Urothelium cell line (cell line): ENCODE data around the gene LAMTOR4.
"Not testable (repeated sequence)": the region's sequence is repeated elsewhere in the genome, so short reads cannot be mapped to it uniquely, and the experiment has no call there.

Experiments
- DNase-seq: peaks from one replicate; pipeline ENCODE4 v3.0.0; 2011; ENCODE audit warnings: low spot score, mixed read lengths
- FAIRE-seq: peaks from 2 replicates; lab custom pipeline; 2011; peaks lifted over from hg19 to GRCh38; lab: Jason Lieb, UNC

LAMTOR4 gene

GRCh38 chr7:100122067-100122466 is 26.7 kb upstream of the LAMTOR4 start:
- FAIRE-seq = no peak
- DNase-seq = no peak

GRCh38 chr7:100122568-100122967 is 26.1 kb upstream of the LAMTOR4 start:
- FAIRE-seq (no peak), DNase-seq (no peak)

- DNase-seq (no peak), FAIRE-seq (no peak)
These were observed 24.2 kb upstream of the LAMTOR4 start for GRCh38 chr7:100124301-100125230.

- DNase-seq = no peak
- FAIRE-seq = no peak
These were observed 22.3 kb upstream of the LAMTOR4 start for GRCh38 chr7:100126239-100126930.

GRCh38 chr7:100126931-100127865 is 21.5 kb upstream of the LAMTOR4 start, which contains the start of gene MBLAC1:
Gene MBLAC1 (plus strand): TSS chr7:100126967. CDS start chr7:100127396, 429 bp downstream.
- FAIRE-seq = peak; percentile 89
- peak; percentile 96 for DNase-seq

GRCh38 chr7:100127866-100128636 is 20.7 kb upstream of the LAMTOR4 start:
- DNase-seq (peak; percentile 54), FAIRE-seq (no peak)

- DNase-seq (no peak), FAIRE-seq (no peak)
These were observed 20.1 kb upstream of the LAMTOR4 start for GRCh38 chr7:100128637-100128963.

GRCh38 chr7:100130220-100130607 is 18.5 kb upstream of the LAMTOR4 start:
- FAIRE-seq, DNase-seq: not testable (repeated sequence)

- peak; percentile 79 for DNase-seq
These were observed 17.9 kb upstream of the LAMTOR4 start for GRCh38 chr7:100130608-100131453.

GRCh38 chr7:100132126-100132525 is 16.6 kb upstream of the LAMTOR4 start:
- no peak for FAIRE-seq
- DNase-seq = no peak

More at GRCh38 chr7:100130608-100131453, 17.9 kb upstream of the LAMTOR4 start:
- no peak for FAIRE-seq

- FAIRE-seq (peak; percentile 95), DNase-seq (peak; percentile 87)
These were observed 16.0 kb upstream of the LAMTOR4 start for GRCh38 chr7:100132697-100133151.

GRCh38 chr7:100137851-100138760 is 10.6 kb upstream of the LAMTOR4 start:
- no peak for FAIRE-seq
- DNase-seq = no peak

- FAIRE-seq (no peak), DNase-seq (no peak)
These were observed 7.2 kb upstream of the LAMTOR4 start for GRCh38 chr7:100141555-100141949.

GRCh38 chr7:100142461-100142860 is 6.3 kb upstream of the LAMTOR4 start:
- FAIRE-seq (no peak), DNase-seq (no peak)

GRCh38 chr7:100146350-100146749 is 2.4 kb upstream of the LAMTOR4 start:
- not testable (repeated sequence) for FAIRE-seq, DNase-seq

- DNase-seq = no peak
- no peak for FAIRE-seq
These were observed 1.4 kb upstream of the LAMTOR4 start for GRCh38 chr7:100147278-100147677.

GRCh38 chr7:100148225-100148558 is 526 bp upstream of the LAMTOR4 start:
- DNase-seq (no peak), FAIRE-seq (no peak)

- no peak for FAIRE-seq
- DNase-seq = no peak
These were observed 3.7 kb downstream of the LAMTOR4 start for GRCh38 chr7:100152404-100152803.
